ENCODE measurements around the gene TMEM129.
"Not testable (repeated sequence)": the region's sequence is repeated elsewhere in the genome, so short reads cannot be mapped to it uniquely, and the experiment has no call there.

TMEM129 gene

GRCh38 chr4:1671011-1671410, 50.1 kb downstream of the TMEM129 start:
- H3K79me1 ChIP-seq (ENCODE audit: low read length); DNase-seq; H3K79me2 ChIP-seq (ENCODE audit: control insufficient read depth, insufficient read depth, low read length); H3K56ac ChIP-seq (ENCODE audit: low read length); H3K9ac ChIP-seq (ENCODE audit: low read length); H4K5ac ChIP-seq (ENCODE audit: low read length); H3K4me2 ChIP-seq (ENCODE audit: low read length); H3K27me3 ChIP-seq (ENCODE audit: insufficient read depth, low read length, poor library complexity); H4K8ac ChIP-seq (ENCODE audit: low read depth, low read length); H2BK5ac ChIP-seq (ENCODE audit: low read length); H3K36me3 ChIP-seq (ENCODE audit: control insufficient read depth, insufficient read depth, low read length); H3K4me3 ChIP-seq (ENCODE audit: low read length); H2BK120ac ChIP-seq (ENCODE audit: low read depth, low read length); H2BK15ac ChIP-seq (replicated peaks; ENCODE audit: low read depth); H3K18ac ChIP-seq (ENCODE audit: low read length); H3K4ac ChIP-seq (ENCODE audit: low read depth, low read length); H3K4me1 ChIP-seq (ENCODE audit: control insufficient read depth, low read depth, low read length); H2AK5ac ChIP-seq (ENCODE audit: low read length); H3K23ac ChIP-seq (ENCODE audit: low read length); H3K27ac ChIP-seq (ENCODE audit: low read depth, low read length): not testable (repeated sequence)
- no CpG with 5 or more reads among the region's 20 CpGs for WGBS (ENCODE audit: extremely low coverage, insufficient coverage, low lambda C conversion rate)

DNA sequence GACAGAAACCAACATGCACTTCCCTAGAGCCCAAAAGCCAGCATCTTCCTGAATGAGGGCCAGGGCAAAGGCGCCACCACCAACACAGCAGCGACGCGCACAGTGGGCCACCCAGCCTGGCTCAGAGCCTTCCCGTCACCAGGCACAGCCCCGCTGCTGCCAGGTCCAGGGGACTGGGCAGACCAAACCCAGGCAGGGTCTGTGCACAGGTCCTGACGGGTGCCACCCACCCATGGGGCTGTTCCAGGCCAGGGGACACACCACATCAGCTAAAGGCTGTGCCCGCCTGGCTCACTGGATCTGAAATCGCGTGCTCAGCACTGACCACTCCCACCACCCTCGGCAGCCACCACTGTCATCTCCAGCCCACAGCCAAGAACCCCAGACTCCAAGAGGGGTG, 50.8 kb downstream of the TMEM129 start:
- Histone ChIP-seq H3K36me3 (ENCODE audit: control insufficient read depth, insufficient read depth, low read length) (no peaks in the 10 kb centered on the region), H4K5ac (ENCODE audit: low read length) (no peak overlapping the region), H2BK120ac (ENCODE audit: low read depth, low read length) (no peak overlapping the region), H2BK5ac (ENCODE audit: low read length) (no peak overlapping the region), H4K8ac (ENCODE audit: low read depth, low read length) (no peak overlapping the region), H3K18ac (ENCODE audit: low read length) (no peak overlapping the region), H3K4ac (ENCODE audit: low read depth, low read length) (no peak overlapping the region), H2BK15ac (replicated peaks; ENCODE audit: low read depth) (no peak overlapping the region), H3K4me1 (ENCODE audit: control insufficient read depth, low read depth, low read length) (no peaks in the 10 kb centered on the region), H3K4me3 (ENCODE audit: low read length) (no peak overlapping the region), H2AK5ac (ENCODE audit: low read length) (no peak overlapping the region), H3K79me2 (ENCODE audit: control insufficient read depth, insufficient read depth, low read length) (no peaks in the 10 kb centered on the region), H3K56ac (ENCODE audit: low read length) (no peak overlapping the region), H3K79me1 (ENCODE audit: low read length) (no peaks in the 10 kb centered on the region), H3K23ac (ENCODE audit: low read length) (no peak overlapping the region), H3K9ac (ENCODE audit: low read length) (no peak overlapping the region), H3K27me3 (ENCODE audit: insufficient read depth, low read length, poor library complexity) (no peaks in the 10 kb centered on the region), H3K27ac (ENCODE audit: low read depth, low read length) (no peak overlapping the region), H3K4me2 (ENCODE audit: low read length) (no peak overlapping the region)
- no CpG with 5 or more reads among the region's 11 CpGs for WGBS (ENCODE audit: extremely low coverage, insufficient coverage, low lambda C conversion rate)
- DNase-seq: no peak

DNA sequence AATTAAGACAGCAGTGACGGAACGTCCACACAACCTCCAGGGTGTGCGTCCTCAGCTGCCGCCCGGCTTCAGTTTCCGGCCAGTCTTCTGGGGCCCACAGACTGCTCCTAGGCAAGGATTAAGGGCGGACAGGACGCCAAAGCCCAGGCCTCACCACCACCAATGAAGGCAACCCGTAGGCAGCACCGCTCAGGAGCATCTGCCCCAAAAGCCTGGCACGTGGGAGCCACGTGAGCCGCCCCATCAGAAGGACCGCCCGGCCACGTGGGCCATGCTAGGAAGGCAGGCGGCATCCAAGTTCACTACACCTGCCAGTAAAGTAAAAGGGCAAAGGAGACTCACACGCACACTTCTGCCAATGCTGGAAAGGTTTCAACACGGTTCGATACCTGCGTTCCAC, 51.3 kb downstream of the TMEM129 start:
- H2BK120ac ChIP-seq (ENCODE audit: low read depth, low read length): no peak overlapping the region
- WGBS (ENCODE audit: extremely low coverage, insufficient coverage, low lambda C conversion rate): no CpG with 5 or more reads among the region's 21 CpGs
- no peaks in the 10 kb centered on the region for H3K79me2 ChIP-seq (ENCODE audit: control insufficient read depth, insufficient read depth, low read length)
- H3K4me2 ChIP-seq (ENCODE audit: low read length): no peak overlapping the region
- H2BK5ac ChIP-seq (ENCODE audit: low read length): no peak overlapping the region
- H3K4me1 ChIP-seq (ENCODE audit: control insufficient read depth, low read depth, low read length): no peaks in the 10 kb centered on the region
- no peak overlapping the region for H3K27ac ChIP-seq (ENCODE audit: low read depth, low read length)
- no peak overlapping the region for H3K18ac ChIP-seq (ENCODE audit: low read length)
- no peaks in the 10 kb centered on the region for H3K27me3 ChIP-seq (ENCODE audit: insufficient read depth, low read length, poor library complexity)
- H2BK15ac ChIP-seq (replicated peaks; ENCODE audit: low read depth): no peak overlapping the region
- no peak overlapping the region for H4K8ac ChIP-seq (ENCODE audit: low read depth, low read length)
- no peak overlapping the region for H2AK5ac ChIP-seq (ENCODE audit: low read length)
- no peaks in the 10 kb centered on the region for H3K79me1 ChIP-seq (ENCODE audit: low read length)
- no peak overlapping the region for H3K4ac ChIP-seq (ENCODE audit: low read depth, low read length)
- H3K9ac ChIP-seq (ENCODE audit: low read length): no peak overlapping the region
- H3K36me3 ChIP-seq (ENCODE audit: control insufficient read depth, insufficient read depth, low read length): no peaks in the 10 kb centered on the region
- H3K23ac ChIP-seq (ENCODE audit: low read length): no peak overlapping the region
- H3K56ac ChIP-seq (ENCODE audit: low read length): no peak overlapping the region
- H3K4me3 ChIP-seq (ENCODE audit: low read length): no peak overlapping the region
- DNase-seq: no peak
- H4K5ac ChIP-seq (ENCODE audit: low read length): no peak overlapping the region

DNA sequence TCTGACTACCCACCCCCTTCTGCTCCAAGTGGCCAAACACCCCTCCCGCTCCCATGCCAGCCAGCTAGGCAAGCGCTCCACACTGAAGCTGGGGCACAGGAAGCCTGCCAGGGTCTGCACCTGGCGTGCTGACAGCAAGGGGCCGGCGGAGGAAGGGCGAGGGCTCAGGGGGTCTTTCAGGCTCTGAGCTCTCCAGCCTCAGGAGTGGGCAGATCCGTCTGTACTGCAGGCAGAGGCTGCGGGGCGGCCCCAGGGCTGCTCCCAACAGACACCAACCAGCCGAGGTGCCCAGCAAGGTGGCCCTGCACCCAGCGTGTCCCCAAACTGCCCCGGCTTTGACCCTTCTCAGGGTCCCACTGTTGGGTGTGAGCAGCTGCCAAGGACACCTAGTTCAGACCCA, 51.9 kb downstream of the TMEM129 start:
- Histone ChIP-seq H4K5ac (ENCODE audit: low read length) (no peak overlapping the region), H2AK5ac (ENCODE audit: low read length) (no peak overlapping the region), H3K4ac (ENCODE audit: low read depth, low read length) (no peak overlapping the region), H3K27ac (ENCODE audit: low read depth, low read length) (no peak overlapping the region), H4K8ac (ENCODE audit: low read depth, low read length) (no peak overlapping the region), H3K23ac (ENCODE audit: low read length) (no peak overlapping the region), H3K79me1 (ENCODE audit: low read length) (no peaks in the 10 kb centered on the region), H3K4me2 (ENCODE audit: low read length) (no peak overlapping the region), H3K79me2 (ENCODE audit: control insufficient read depth, insufficient read depth, low read length) (no peaks in the 10 kb centered on the region), H2BK15ac (replicated peaks; ENCODE audit: low read depth) (no peak overlapping the region), H3K56ac (ENCODE audit: low read length) (no peak overlapping the region), H3K18ac (ENCODE audit: low read length) (no peak overlapping the region), H3K36me3 (ENCODE audit: control insufficient read depth, insufficient read depth, low read length) (no peaks in the 10 kb centered on the region), H2BK5ac (ENCODE audit: low read length) (no peak overlapping the region), H3K4me1 (ENCODE audit: control insufficient read depth, low read depth, low read length) (no peaks in the 10 kb centered on the region), H3K27me3 (ENCODE audit: insufficient read depth, low read length, poor library complexity) (no peaks in the 10 kb centered on the region), H2BK120ac (ENCODE audit: low read depth, low read length) (no peak overlapping the region), H3K9ac (ENCODE audit: low read length) (no peak overlapping the region), H3K4me3 (ENCODE audit: low read length) (no peak overlapping the region)
- DNase-seq: no peak
- WGBS (ENCODE audit: extremely low coverage, insufficient coverage, low lambda C conversion rate): no CpG with 5 or more reads among the region's 12 CpGs

DNA sequence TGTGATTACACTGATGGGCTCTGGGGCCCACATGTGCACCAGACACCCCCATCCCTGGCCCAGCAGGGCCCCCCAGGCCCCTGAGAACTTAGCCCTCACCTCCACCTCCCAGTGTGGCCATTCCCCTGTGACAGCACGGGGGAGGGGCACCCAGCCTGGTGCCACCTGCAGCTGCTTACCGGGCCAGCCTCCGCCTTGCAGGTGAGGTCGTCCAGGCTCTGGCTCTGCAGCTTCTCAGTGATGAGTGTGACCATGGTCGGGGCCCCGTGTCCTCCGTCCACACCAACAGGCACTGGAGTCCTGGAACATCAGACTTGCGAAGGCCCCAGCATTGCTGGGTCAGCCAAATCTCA, 52.7 kb downstream of the TMEM129 start:
- Histone ChIP-seq H3K36me3 (ENCODE audit: control insufficient read depth, insufficient read depth, low read length) (no peaks in the 10 kb centered on the region), H3K79me1 (ENCODE audit: low read length) (no peaks in the 10 kb centered on the region), H3K56ac (ENCODE audit: low read length) (no peak overlapping the region), H2BK120ac (ENCODE audit: low read depth, low read length) (no peak overlapping the region), H4K5ac (ENCODE audit: low read length) (no peak overlapping the region), H2BK5ac (ENCODE audit: low read length) (no peak overlapping the region), H3K4me2 (ENCODE audit: low read length) (no peak overlapping the region), H3K23ac (ENCODE audit: low read length) (no peak overlapping the region), H4K8ac (ENCODE audit: low read depth, low read length) (no peak overlapping the region), H3K4ac (ENCODE audit: low read depth, low read length) (no peak overlapping the region), H3K4me3 (ENCODE audit: low read length) (no peak overlapping the region), H3K18ac (ENCODE audit: low read length) (no peak overlapping the region), H3K27me3 (ENCODE audit: insufficient read depth, low read length, poor library complexity) (no peaks in the 10 kb centered on the region), H2BK15ac (replicated peaks; ENCODE audit: low read depth) (no peak overlapping the region), H3K9ac (ENCODE audit: low read length) (no peak overlapping the region), H3K27ac (ENCODE audit: low read depth, low read length) (no peak overlapping the region), H3K4me1 (ENCODE audit: control insufficient read depth, low read depth, low read length) (no peaks in the 10 kb centered on the region), H2AK5ac (ENCODE audit: low read length) (no peak overlapping the region), H3K79me2 (ENCODE audit: control insufficient read depth, insufficient read depth, low read length) (no peaks in the 10 kb centered on the region)
- no CpG with 5 or more reads among the region's 8 CpGs for WGBS (ENCODE audit: extremely low coverage, insufficient coverage, low lambda C conversion rate)
- DNase-seq: no peak

GRCh38 chr4:1667273-1667672, 53.9 kb downstream of the TMEM129 start:
- Histone ChIP-seq H3K79me2 (ENCODE audit: control insufficient read depth, insufficient read depth, low read length) (no peaks in the 10 kb centered on the region), H3K23ac (ENCODE audit: low read length) (no peak overlapping the region), H3K27ac (ENCODE audit: low read depth, low read length) (no peak overlapping the region), H3K4me3 (ENCODE audit: low read length) (no peak overlapping the region), H3K18ac (ENCODE audit: low read length) (no peak overlapping the region), H3K4me2 (ENCODE audit: low read length) (no peak overlapping the region), H2BK15ac (replicated peaks; ENCODE audit: low read depth) (no peak overlapping the region), H2AK5ac (ENCODE audit: low read length) (no peak overlapping the region), H3K9ac (ENCODE audit: low read length) (no peak overlapping the region), H3K36me3 (ENCODE audit: control insufficient read depth, insufficient read depth, low read length) (no peaks in the 10 kb centered on the region), H2BK120ac (ENCODE audit: low read depth, low read length) (no peak overlapping the region), H4K8ac (ENCODE audit: low read depth, low read length) (no peak overlapping the region), H3K4me1 (ENCODE audit: control insufficient read depth, low read depth, low read length) (no peaks in the 10 kb centered on the region), H3K4ac (ENCODE audit: low read depth, low read length) (no peak overlapping the region), H3K27me3 (ENCODE audit: insufficient read depth, low read length, poor library complexity) (no peaks in the 10 kb centered on the region), H3K79me1 (ENCODE audit: low read length) (no peaks in the 10 kb centered on the region), H2BK5ac (ENCODE audit: low read length) (no peak overlapping the region), H3K56ac (ENCODE audit: low read length) (no peak overlapping the region), H4K5ac (ENCODE audit: low read length) (no peak overlapping the region)
- no CpG with 5 or more reads among the region's 15 CpGs for WGBS (ENCODE audit: extremely low coverage, insufficient coverage, low lambda C conversion rate)
- DNase-seq: no peak

Data from mesendoderm (in vitro differentiated cells).